Parathyroid adenoma (tissue), 2 donors: ENCODE results near the gene CDC42EP2.

Experiments used
- H2AFZ ChIP-seq: fragments of 300-600 bp; sonication (generic); one replicate; pipeline ENCODE4 v1.7.0; 2017; ENCODE audit warnings: antibody characterized with exemption, mild to moderate bottlenecking
- H3K27ac ChIP-seq: fragments of 300-600 bp; sonication (generic); one replicate; pipeline ENCODE4 v1.7.0; 2017
- H3K27me3 ChIP-seq: fragments of 300-600 bp; sonication (generic); one replicate; pipeline ENCODE4 v1.7.0; 2017; ENCODE audit warnings: low read length; ENCODE audit not compliant: control insufficient read depth, insufficient read depth
- H3K36me3 ChIP-seq: fragments of 300-600 bp; sonication (generic); one replicate; pipeline ENCODE4 v1.7.0; 2017; ENCODE audit warnings: low read length; ENCODE audit not compliant: control insufficient read depth, insufficient read depth
- H3K4me1 ChIP-seq: fragments of 300-600 bp; sonication (generic); one replicate; pipeline ENCODE4 v1.7.0; 2017; ENCODE audit warnings: control low read depth
- H3K4me2 ChIP-seq: fragments of 300-600 bp; sonication (generic); one replicate; pipeline ENCODE4 v1.7.0; 2017; ENCODE audit warnings: low read length
- H3K4me3 ChIP-seq: fragments of 300-600 bp; sonication (generic); one replicate; pipeline ENCODE4 v1.7.0; 2017; ENCODE audit warnings: low read depth, low read length
- H3K79me2 ChIP-seq: fragments of 300-600 bp; sonication (generic); one replicate; pipeline ENCODE4 v1.7.0; 2017; ENCODE audit warnings: control low read depth
- H3K9ac ChIP-seq: fragments of 300-600 bp; sonication (generic); one replicate; pipeline ENCODE4 v1.7.0; 2017; ENCODE audit warnings: mild to moderate bottlenecking
- H3K9me3 ChIP-seq: fragments of 300-600 bp; sonication (generic); one replicate; pipeline ENCODE4 v1.7.0; 2017; ENCODE audit warnings: low read length; ENCODE audit not compliant: control insufficient read depth
- TF ChIP-seq, protein P1 (sequence below): fragments of 300-600 bp; sonication (generic); IDR thresholded peaks from one replicate; pipeline ENCODE4 v1.7.0; 2017; ENCODE audit warnings: antibody characterized with exemption, mild to moderate bottlenecking
- donor health status: primary hyperparathyroidism.

The CDC42EP2 gene

GRCh38 chr11:65286686-65287085 is 28.0 kb upstream of the CDC42EP2 start:
- TF ChIP-seq, protein P1, sequence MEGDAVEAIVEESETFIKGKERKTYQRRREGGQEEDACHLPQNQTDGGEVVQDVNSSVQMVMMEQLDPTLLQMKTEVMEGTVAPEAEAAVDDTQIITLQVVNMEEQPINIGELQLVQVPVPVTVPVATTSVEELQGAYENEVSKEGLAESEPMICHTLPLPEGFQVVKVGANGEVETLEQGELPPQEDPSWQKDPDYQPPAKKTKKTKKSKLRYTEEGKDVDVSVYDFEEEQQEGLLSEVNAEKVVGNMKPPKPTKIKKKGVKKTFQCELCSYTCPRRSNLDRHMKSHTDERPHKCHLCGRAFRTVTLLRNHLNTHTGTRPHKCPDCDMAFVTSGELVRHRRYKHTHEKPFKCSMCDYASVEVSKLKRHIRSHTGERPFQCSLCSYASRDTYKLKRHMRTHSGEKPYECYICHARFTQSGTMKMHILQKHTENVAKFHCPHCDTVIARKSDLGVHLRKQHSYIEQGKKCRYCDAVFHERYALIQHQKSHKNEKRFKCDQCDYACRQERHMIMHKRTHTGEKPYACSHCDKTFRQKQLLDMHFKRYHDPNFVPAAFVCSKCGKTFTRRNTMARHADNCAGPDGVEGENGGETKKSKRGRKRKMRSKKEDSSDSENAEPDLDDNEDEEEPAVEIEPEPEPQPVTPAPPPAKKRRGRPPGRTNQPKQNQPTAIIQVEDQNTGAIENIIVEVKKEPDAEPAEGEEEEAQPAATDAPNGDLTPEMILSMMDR = no peak
- no peak overlapping the region for H3K9ac ChIP-seq
- no peak overlapping the region for H2AFZ ChIP-seq
- H3K27ac ChIP-seq = no peak overlapping the region
- H3K27me3 ChIP-seq = no peaks in the 10 kb centered on the region
- no peaks in the 10 kb centered on the region for H3K4me1 ChIP-seq
- H3K36me3 ChIP-seq = no peaks in the 10 kb centered on the region
- H3K9me3 ChIP-seq = no peaks in the 10 kb centered on the region
- no peaks in the 10 kb centered on the region for H3K79me2 ChIP-seq
- no peak overlapping the region for H3K4me2 ChIP-seq
- no peak overlapping the region for H3K4me3 ChIP-seq

DNA sequence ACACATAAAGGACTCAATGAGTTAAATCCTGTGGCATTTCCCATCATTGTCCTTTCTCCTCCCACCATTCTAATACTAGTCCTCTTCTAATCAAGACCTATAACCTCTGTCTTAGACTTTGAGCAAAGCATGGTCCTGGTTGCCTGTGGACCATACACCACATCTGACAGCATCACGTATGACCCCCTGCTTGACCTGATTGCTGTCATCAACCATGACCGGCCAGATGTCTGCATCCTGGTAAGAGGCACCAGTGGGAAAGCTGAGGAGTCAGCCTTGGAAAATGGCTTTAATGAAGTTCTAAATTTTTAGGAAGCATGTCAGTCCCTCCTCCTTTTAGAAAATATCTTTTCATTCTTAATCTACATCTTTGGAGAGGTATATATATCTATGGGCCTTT is 27.1 kb upstream of the CDC42EP2 start:
- H3K4me1 ChIP-seq = no peaks in the 10 kb centered on the region
- no peaks in the 10 kb centered on the region for H3K9me3 ChIP-seq
- TF ChIP-seq, protein P1 = no peak
- H3K4me2 ChIP-seq = no peak overlapping the region
- H2AFZ ChIP-seq = no peak overlapping the region
- no peak overlapping the region for H3K4me3 ChIP-seq
- H3K27me3 ChIP-seq = no peaks in the 10 kb centered on the region
- H3K27ac ChIP-seq = no peak overlapping the region
- H3K79me2 ChIP-seq = no peaks in the 10 kb centered on the region
- H3K36me3 ChIP-seq = no peaks in the 10 kb centered on the region
- no peak overlapping the region for H3K9ac ChIP-seq

GRCh38 chr11:65288706-65289536 is 25.7 kb upstream of the CDC42EP2 start:
- Histone ChIP-seq H3K4me3 (no peak overlapping the region), H3K9ac (no peak overlapping the region), H3K27me3 (no peaks in the 10 kb centered on the region), H2AFZ (no peak overlapping the region), H3K79me2 (no peaks in the 10 kb centered on the region), H3K4me2 (no peak overlapping the region), H3K27ac (no peak overlapping the region), H3K36me3 (no peaks in the 10 kb centered on the region), H3K4me1 (no peaks in the 10 kb centered on the region), H3K9me3 (no peaks in the 10 kb centered on the region)
- TF ChIP-seq, protein P1 = no peak

- Histone ChIP-seq H3K36me3 (no peaks in the 10 kb centered on the region), H2AFZ (no peak overlapping the region), H3K4me2 (no peak overlapping the region), H3K4me1 (no peaks in the 10 kb centered on the region), H3K27ac (peak overlapping the region; percentile 80), H3K9me3 (no peaks in the 10 kb centered on the region), H3K27me3 (no peaks in the 10 kb centered on the region), H3K79me2 (no peaks in the 10 kb centered on the region), H3K4me3 (no peak overlapping the region), H3K9ac (no peak overlapping the region)
- TF ChIP-seq, protein P1 = no peak
Observed at GRCh38 chr11:65290448-65291165, 24.1 kb upstream of the CDC42EP2 start.
